GM18951 (cell line): Measurements from ENCODE around the gene ZNF576.
"Not testable (repeated sequence)": the region's sequence is repeated elsewhere in the genome, so short reads cannot be mapped to it uniquely, and the experiment has no call there.

Experiments
- POLR2A ChIP-seq: IDR thresholded peaks from 4 replicates; pipeline ENCODE4 v1.6.1; 2011; ENCODE audit warnings: mild to moderate bottlenecking; ENCODE audit not compliant: insufficient read length, insufficient read depth; ENCODE audit errors: extremely low read depth
- in situ Hi-C: fragments of 300-500 bp; cut with MboI; formaldehyde crosslinking; loops from one replicate; pipeline ENCODE4 v1.12.0; 2022; ENCODE audit warnings: low sequenced_read_pairs, mixed read lengths, inconsistent platforms; ENCODE audit not compliant: unreplicated experiment

ZNF576 gene

DNA sequence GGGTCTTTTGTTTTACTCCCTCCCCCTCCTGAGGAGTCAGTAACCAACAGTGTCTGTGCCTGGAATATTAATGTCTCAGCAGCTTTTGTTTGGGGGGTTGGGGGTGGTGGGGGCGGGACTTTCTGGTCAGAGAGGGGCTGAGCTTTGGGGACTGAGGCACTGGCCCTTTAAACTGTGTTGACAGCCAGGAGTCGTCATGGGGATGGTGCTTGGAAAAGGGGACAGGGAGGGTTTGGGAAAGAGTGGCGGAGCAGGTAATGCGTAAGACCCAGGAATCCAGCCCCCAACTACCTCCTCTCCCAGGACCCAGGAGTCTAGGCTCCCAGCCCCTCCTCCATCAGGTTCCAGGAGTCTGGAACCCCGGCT is 38.1 kb downstream of the ZNF576 start:
- in situ Hi-C loops, result no loop called here
- TF ChIP-seq POLR2A, result no peak

DNA sequence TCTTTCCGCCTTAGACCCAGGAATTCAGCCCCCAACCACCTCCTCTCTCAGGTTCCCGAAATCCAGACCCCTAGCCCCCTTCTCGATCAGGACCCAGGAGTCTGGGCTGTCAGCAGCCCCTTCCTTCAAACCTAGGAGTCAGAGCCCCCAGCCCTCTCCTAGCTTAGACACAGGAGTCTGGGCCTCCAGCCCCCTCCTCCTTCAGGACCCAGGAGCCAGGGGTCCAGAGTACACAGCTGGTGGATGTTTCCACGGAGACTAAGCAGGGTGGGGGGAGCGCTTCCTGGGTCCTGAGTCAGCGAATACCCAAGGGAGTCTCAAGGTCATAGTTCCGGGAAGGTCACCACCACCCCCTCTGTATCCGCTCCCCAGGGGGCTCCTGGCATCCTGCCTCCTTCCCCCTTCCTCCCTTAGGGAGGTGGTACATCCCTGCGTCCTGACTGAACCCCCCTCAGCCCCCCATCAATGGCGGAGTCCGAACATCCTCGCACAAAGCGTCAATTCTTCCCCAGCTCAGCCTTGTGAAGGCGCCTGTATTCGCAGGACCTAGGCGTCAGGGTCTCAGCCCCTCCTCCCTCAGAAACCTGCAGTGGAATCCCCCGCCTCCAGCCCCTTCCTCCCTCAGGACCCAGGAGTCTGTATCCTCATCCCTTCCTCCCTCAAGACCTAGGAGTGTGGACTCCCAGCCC is 38.6 kb downstream of the ZNF576 start:
- in situ Hi-C loops, result no loop called here
- TF ChIP-seq POLR2A, result no peak

DNA sequence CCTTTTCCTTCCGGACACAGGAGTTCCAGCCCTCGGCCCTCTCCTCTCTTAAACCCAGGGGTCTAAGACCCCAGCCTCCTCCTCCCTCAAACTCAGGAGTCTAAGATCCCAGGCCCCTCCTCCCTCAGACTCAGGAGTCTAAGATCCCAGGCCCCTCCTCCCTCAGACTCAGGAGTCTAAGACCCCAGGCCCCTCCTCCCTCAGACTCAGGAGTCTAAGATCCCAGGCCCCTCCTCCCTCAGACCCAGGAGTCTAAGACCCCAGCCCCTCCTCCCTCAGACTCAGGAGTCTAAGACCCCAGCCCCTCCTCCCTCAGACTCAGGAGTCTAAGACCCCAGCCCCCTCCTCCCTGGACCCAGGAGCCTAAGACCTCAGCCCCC is 39.2 kb downstream of the ZNF576 start:
- in situ Hi-C loops, result not testable (repeated sequence)

DNA sequence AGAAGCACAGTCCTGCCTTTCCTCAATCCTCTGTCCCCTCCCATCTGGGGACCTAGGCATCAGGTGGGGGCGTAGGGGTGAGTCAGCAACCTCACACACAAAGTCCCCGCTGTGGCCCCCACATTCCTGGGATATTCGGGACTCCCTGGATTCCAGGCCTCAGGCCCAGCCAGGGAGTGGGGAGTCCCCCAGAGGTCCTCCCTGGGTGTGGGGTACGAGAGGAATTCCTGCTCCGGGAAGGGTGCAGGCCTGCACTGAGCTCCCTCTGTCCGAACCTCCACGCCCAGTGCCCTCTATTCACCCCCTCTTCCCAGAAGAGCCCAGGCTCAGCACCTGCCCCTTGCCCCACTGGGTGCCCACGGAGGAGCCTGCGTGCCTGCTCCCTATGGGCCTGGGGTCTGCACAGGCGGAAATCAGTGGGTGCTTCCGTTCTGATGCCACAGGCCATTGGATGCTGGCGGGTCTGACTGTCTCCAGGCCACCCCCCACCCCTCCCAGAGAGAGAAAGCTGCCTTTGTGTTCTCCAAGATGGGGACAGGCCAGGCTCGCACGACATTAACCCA is 39.8 kb downstream of the ZNF576 start:
- in situ Hi-C loops, result no loop called here
- TF ChIP-seq POLR2A, result no peak

DNA sequence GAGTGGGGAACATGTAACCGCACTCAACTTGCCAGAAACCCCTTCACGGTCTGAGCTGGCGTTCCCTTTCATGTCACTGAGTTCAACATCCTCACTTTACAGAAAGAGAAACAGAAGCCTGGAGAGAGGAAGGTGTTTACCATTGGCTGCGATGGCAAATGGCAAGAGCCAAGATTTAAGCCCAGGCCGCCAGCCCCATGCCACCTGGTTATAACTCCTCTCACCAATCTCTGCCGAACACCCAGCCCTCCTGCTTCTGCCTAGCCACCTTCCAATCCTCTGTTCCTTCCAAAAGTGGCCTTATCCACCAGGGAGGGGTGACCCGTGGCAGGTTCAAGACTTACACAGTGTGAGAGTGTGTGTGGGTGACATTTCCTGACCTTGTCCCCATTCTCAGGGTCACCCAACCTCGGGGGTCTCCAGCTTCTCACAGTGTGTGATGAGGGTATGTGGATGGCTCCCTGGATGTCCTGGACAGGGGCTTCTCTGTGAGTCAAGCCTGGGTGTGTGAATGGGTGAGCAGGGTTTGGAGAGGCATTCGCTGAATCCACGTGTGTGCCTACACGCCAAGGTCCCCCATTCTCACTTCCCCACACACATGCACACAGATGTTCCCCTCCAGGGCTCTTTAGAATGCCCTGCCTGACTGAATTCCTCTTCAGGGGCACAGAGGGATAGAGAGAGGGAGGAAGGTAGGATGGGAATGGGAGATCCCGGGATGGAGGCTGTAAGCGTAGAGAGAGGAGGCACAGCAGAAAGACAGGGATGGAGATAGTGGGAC is 42.0 kb downstream of the ZNF576 start:
- in situ Hi-C loops, result no loop called here
- TF ChIP-seq POLR2A, result no peak

DNA sequence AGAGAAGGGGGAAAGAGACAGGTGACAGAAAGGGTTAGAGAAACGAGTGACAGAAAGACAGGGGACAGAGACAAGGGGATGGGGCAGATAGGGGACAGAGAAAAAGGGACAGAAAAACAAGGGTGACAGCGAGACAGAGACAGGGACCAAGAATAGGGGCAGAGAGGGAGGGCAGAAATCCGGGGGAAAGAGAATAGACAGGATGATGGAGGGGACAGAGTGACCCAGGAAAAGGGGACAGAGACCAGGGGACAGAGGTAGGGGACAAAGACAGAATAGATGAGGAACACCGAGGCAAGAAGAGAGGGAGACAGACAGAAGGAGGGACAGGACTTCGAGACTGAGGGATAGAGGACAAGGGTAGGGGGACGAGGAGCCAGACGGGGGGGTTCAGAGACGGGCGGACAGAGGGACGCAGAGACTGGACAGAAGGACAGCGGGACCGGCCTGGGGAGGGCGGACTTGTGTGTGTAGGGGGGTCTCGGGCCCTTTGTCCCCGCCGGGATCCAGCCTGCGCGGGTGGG is 42.7 kb downstream of the ZNF576 start:
- in situ Hi-C loops, result no loop called here
- TF ChIP-seq POLR2A, result no peak

DNA sequence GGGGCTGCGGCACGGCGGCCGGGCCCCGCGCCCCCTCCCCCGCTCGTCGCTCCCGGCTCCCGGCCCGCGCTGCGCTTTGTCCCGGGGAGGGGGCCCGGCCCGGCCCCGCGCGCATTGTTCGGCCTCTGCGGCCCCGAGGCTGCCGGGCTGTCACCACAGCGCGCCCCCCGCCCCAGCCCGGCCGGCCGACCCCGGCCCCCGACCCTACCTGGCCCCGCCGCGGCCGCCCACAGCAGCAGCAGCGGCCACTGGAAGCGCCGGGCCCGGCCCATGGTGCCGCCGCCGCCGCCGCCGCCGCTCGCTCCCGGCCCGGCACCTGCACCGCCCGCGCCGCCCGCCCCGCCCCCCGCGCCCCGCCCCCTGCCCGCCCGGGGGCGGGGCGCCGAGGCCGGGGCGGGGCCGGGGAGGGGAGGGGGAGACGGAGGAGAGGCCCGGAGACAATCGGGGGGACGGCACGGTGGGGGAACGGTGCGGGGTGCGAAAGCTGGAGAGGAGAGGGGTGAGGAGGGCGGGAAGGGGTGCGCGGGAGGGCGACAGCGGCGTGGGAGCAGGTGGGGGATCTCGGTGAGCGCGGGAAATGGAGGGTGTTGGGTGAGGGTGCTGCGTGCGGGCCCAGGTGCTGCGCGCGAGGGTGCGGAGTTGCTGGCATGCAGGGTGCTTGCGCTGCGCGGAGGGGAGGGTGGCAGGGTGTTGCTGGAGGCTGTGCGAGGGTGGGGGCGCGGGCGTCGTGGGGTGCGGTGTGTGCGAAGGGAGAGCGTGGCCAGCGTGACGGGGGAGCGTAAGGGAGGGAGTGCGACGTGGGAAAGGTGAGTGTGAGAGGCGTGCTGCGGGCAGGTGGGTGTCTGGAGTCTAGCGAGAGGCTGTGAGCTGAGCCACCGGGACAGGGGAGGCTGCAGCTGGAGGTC is 43.4 kb downstream of the ZNF576 start, which contains the start of gene CADM4:
Gene CADM4 (minus strand): TSS at position 332 of the 905 bp plus-strand sequence. CDS start 60 bp downstream, at position 272.
- in situ Hi-C loops, result no loop called here

DNA sequence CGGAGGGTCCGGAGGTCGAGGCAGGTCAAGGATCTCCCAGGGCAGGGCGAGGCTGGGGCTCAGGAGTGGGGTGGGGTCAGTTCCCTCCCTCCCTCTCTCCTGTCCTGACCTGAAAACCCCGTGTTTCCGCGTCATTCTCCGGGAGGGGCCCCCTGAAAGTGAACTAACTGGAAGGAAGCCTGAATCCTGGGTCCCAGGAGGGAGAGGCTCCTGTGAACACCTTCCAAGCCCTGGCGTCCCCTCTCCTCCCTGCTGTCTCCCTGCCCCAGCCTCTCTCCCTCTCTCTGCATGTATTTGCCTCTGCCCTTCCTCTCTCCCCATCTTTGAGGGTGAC is 44.0 kb downstream of the ZNF576 start:
- in situ Hi-C loops, result no loop called here
- TF ChIP-seq POLR2A, result no peak

More for the DNA sequence above, 43.4 kb downstream of the ZNF576 start, which contains the start of gene CADM4:
- TF ChIP-seq POLR2A, result no peak

DNA sequence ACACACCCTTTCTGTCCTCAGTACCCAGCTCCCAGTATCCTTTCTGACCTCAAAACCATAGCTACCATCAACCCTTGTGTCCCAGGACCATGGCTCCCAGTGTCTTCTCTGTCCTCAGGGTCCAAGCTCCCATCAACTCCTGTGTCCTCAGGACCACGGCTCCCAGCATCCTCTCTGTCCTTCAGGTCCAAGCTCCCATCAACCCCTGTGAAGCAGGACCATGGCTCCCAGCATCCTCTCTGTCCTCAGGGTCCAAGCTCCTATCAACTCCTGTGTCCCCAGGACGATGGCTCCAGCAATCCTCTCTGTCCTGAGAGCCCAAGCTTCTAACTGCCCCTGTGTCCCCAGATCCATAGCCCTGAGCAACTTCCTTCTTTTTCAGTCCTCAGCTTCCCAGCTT is 44.9 kb downstream of the ZNF576 start:
- no peak for TF ChIP-seq POLR2A
- in situ Hi-C loops, result no loop called here

DNA sequence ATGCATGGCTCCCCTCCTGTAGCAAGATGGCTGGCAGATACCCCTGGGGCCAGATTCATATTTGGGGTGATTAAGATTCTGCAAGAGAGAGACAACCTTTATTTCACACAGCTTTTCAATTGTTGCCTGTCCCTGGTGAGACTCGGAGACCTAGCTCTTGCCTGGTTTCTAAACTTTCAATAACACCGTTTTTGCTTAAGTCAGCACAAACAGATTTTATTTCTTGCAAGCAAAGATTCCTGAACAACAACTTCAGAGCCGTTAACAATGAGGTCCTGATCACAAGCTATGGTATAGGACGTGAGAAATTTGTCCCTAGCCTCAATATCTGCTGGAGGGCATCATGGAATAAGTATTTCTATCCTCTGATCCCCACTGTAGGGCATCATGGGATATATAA is 46.1 kb downstream of the ZNF576 start:
- in situ Hi-C loops, result no loop called here
- TF ChIP-seq POLR2A, result no peak

DNA sequence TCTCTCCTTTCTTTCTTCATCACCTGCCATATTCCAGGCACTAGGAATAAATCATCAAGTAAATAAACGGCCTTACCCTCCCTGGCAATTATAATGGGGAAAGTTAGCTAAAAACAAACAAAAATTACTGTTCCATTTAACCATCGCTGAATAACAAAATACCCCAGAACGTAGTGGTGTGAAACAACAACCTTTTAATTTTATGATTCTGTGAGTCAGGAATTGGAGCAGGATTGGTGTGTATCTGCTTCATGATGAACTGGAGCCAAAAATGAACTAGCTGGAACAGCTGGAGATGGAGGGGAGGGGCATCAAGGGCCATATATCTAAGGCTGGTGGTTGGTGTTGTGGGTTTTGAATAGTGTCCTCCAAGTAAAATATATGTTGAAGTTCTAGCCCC is 46.9 kb downstream of the ZNF576 start:
- no peak for TF ChIP-seq POLR2A
- in situ Hi-C loops, result no loop called here

DNA sequence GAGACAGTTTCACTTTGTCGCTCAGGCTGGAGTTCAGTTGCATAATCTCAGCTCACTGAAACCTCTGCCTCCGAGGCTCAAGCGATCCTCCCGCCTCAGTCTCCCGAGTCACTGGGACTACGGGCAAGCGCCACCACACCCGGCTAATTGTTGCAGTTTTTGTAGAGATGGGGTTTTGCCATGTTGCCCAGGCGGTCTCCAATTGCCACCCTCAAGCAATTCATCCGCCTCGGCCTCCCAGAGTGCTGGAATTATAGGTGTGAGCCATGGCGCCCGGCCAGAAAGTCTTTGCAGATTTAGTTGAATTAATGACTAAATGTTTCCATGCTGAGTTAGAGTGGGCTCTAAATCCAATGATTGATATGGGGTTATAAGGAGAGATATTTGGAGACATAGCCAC is 47.8 kb downstream of the ZNF576 start:
- in situ Hi-C loops, result no loop called here
- TF ChIP-seq POLR2A, result no peak

DNA sequence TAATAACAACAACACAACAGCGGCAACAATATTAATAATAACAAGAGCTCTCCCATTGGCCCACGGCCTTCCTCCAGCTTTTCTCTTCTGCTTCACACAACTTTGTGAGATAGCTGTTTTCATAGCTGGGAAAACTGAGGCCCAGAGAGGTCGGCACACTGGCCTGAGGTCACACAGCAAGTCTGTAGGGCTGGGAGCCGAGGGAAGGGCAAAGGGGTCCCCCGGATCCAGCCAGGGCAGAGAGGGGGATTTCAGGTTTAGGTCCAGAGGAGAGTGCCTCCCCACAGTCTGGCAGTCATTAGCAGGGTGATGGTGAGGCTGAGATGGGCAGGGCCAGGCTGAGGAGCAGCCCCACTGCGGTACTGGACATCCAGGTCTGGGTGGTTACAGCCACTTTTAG is 52.2 kb downstream of the ZNF576 start:
- TF ChIP-seq POLR2A, result no peak
- in situ Hi-C loops, result no loop called here
